HCT116 (cell line): ENCODE results near the gene TBX20. TPM values are rescaled to one million over a fixed set of nuclear protein-coding genes. Genes with fewer than 3 reads are reported as not detected.

ENCODE experiments used
- ATAC-seq: fragments of 200-7000 bp; cut with Tn5 transposase; 2 replicates; pipeline ENCODE4 v1.9.1; 2020; ENCODE audit warnings: mild to moderate bottlenecking, moderate library complexity
- BruUV-seq: library from RNA; stranded (reverse); fragments of 400-500 nt; replicated peaks from 2 replicates; lab custom pipeline; 2021; lab: Mats Ljungman, UMichigan
- CTCF ChIA-PET: fragments of 300-600 bp; sonication (Branson Sonifier 250); formaldehyde crosslinking; loops from one replicate; lab custom pipeline; 2021; ENCODE audit warnings: antibody characterized with exemption; lab: Charles Lee
- POLR2A ChIA-PET: fragments of 300-600, 350-600 bp; sonication (Branson Sonifier 250); formaldehyde crosslinking; loops from one replicate; lab custom pipeline; 2021; ENCODE audit warnings: antibody characterized with exemption; lab: Charles Lee
- RAD21 ChIA-PET, 2 experiments: fragments of 300-600 bp; sonication (Branson Sonifier 250); formaldehyde crosslinking; loops; one replicate each; lab custom pipeline; 2023; ENCODE audit warnings: low total read pairs in 2 of 2; ENCODE audit not compliant: uncharacterized antibody in 2 of 2, unreplicated experiment in 2 of 2, low non-redundant PET in 1 of 2; lab: Charles Lee
- DNase-seq: peaks from one replicate; pipeline ENCODE4 v3.0.0-alpha.2; 2010; ENCODE audit warnings: low read depth, low spot score
- H2AFZ ChIP-seq: fragments of 200-600 bp; shearing (Covaris generic), sonication (generic); 2 replicates; pipeline ENCODE4 v1.6.1; 2017; ENCODE audit warnings: low read depth, mixed run types, mixed read lengths, antibody characterized with exemption, low read length; ENCODE audit not compliant: poor library complexity, severe bottlenecking
- H3K27ac ChIP-seq: 2 replicates; pipeline ENCODE4 v1.5.1; 2012; ENCODE audit warnings: low read depth, low read length
- H3K27me3 ChIP-seq: fragments of 200-600 bp; sonication (generic); 2 replicates; pipeline ENCODE4 v1.6.1; 2016; ENCODE audit warnings: mixed run types, low read length, mixed read lengths; ENCODE audit not compliant: insufficient read depth
- H3K36me3 ChIP-seq, 2 experiments: fragments of 200-500 bp in 1 of 2; fragments of 200-600 bp in 1 of 2; sonication (Bioruptor generic) in 1 of 2; sonication (generic) in 1 of 2; 2 replicates each; pipeline versions ENCODE4 v1.5.1 to v1.6.1; 2014 to 2016; ENCODE audit warnings: low read length in 2 of 2, inconsistent platforms in 1 of 2, mixed read lengths in 1 of 2, mixed run types in 1 of 2; ENCODE audit not compliant: insufficient read depth in 2 of 2, control insufficient read depth in 1 of 2
- H3K4me1 ChIP-seq, 2 experiments: fragments of 200-600 bp in 1 of 2; sonication (generic) in 1 of 2; 2 replicates each; pipeline versions ENCODE4 v1.5.1 to v1.6.1; 2012 to 2017; ENCODE audit warnings: low read length in 2 of 2, inconsistent platforms in 1 of 2, mild to moderate bottlenecking in 1 of 2, mixed read lengths in 1 of 2, mixed run types in 1 of 2, moderate library complexity in 1 of 2; ENCODE audit not compliant: insufficient read depth in 2 of 2, control insufficient read depth in 1 of 2
- H3K4me2 ChIP-seq: fragments of 200-600 bp; sonication (generic); 2 replicates; pipeline ENCODE4 v1.6.1; 2017; ENCODE audit warnings: mixed run types, low read length, mixed read lengths
- H3K4me3 ChIP-seq, 2 experiments: fragments of 200-600 bp in 1 of 2; sonication (generic) in 1 of 2; replicated peaks in 1 of 2; 2 replicates each; pipeline ENCODE4 v1.5.1; 2011 to 2016; ENCODE audit warnings: low read length in 2 of 2, control low read depth in 1 of 2, low read depth in 1 of 2, mild to moderate bottlenecking in 1 of 2, mixed read lengths in 1 of 2, mixed run types in 1 of 2
- H3K79me2 ChIP-seq: fragments of 200-600 bp; sonication (generic); 2 replicates; pipeline ENCODE4 v1.6.1; 2017; ENCODE audit warnings: mild to moderate bottlenecking, mixed run types, low read length, moderate library complexity, mixed read lengths; ENCODE audit not compliant: insufficient read depth
- H3K9ac ChIP-seq: fragments of 200-600 bp; sonication (generic); 2 replicates; pipeline ENCODE4 v1.6.1; 2016; ENCODE audit warnings: low read length, mixed read lengths
- H3K9me2 ChIP-seq: fragments of 200-600 bp; sonication (generic), shearing (Covaris generic); 2 replicates; pipeline ENCODE4 v1.6.1; 2017; ENCODE audit warnings: mixed run types, mild to moderate bottlenecking, moderate library complexity; ENCODE audit not compliant: insufficient read depth
- H3K9me3 ChIP-seq, 2 experiments: fragments of 200-500 bp in 1 of 2; fragments of 200-600 bp in 1 of 2; sonication (Bioruptor generic) in 1 of 2; sonication (generic) in 1 of 2; 2 replicates each; pipeline ENCODE4 v1.6.1; 2014 to 2017; ENCODE audit warnings: low read length in 2 of 2, mixed read lengths in 2 of 2, inconsistent platforms in 1 of 2, low read depth in 1 of 2, mild to moderate bottlenecking in 1 of 2, mixed run types in 1 of 2, moderate library complexity in 1 of 2; ENCODE audit not compliant: control insufficient read depth in 1 of 2, insufficient read depth in 1 of 2
- H4K20me1 ChIP-seq: fragments of 200-600 bp; sonication (generic), shearing (Covaris generic); 2 replicates; pipeline ENCODE4 v1.6.1; 2017; ENCODE audit warnings: mixed run types, mild to moderate bottlenecking, moderate library complexity; ENCODE audit not compliant: insufficient read depth
- CTCF ChIP-seq, 3 experiments: fragments of 200-600 bp in 1 of 3; sonication (generic) in 1 of 3; IDR thresholded peaks in 2 of 3; conservative IDR thresholded peaks in 1 of 3; 2 replicates each; pipeline ENCODE4 v1.5.1; 2012 to 2017; ENCODE audit warnings: low read depth in 2 of 3, low read length in 2 of 3, antibody characterized with exemption in 1 of 3, borderline replicate concordance in 1 of 3, control low read depth in 1 of 3, mild to moderate bottlenecking in 1 of 3, mixed read lengths in 1 of 3, mixed run types in 1 of 3, moderate library complexity in 1 of 3; ENCODE audit not compliant: insufficient read depth in 1 of 3
- EGR1 ChIP-seq: IDR thresholded peaks from 2 replicates; pipeline ENCODE4 v1.6.1; 2012; ENCODE audit warnings: low read depth
- ELF1 ChIP-seq: IDR thresholded peaks from 2 replicates; pipeline ENCODE4 v1.6.1; 2012; ENCODE audit warnings: low read depth, borderline replicate concordance
- EZH2phosphoT487 ChIP-seq: fragments of 200-600 bp; IDR thresholded peaks from 2 replicates; pipeline ENCODE4 v1.6.1; 2018; ENCODE audit warnings: antibody characterized with exemption, borderline replicate concordance
- POLR2AphosphoS5 ChIP-seq: IDR thresholded peaks from 2 replicates; pipeline ENCODE4 v1.6.1; 2011; ENCODE audit warnings: mild to moderate bottlenecking, low read depth, low read length, moderate library complexity
- RAD21 ChIP-seq: IDR thresholded peaks from 2 replicates; pipeline ENCODE4 v1.6.1; 2012; ENCODE audit warnings: low read depth, mild to moderate bottlenecking
- SP1 ChIP-seq: IDR thresholded peaks from 2 replicates; pipeline ENCODE4 v1.6.1; 2012; ENCODE audit warnings: low read depth
- TCF7L2 ChIP-seq: IDR thresholded peaks from 2 replicates; pipeline ENCODE4 v1.7.0; 2011; ENCODE audit warnings: borderline replicate concordance, inconsistent platforms; ENCODE audit not compliant: insufficient read depth, insufficient read length; ENCODE audit errors: extremely low read depth
- ZFX ChIP-seq: fragments of 450-650 bp; IDR thresholded peaks from 2 replicates; pipeline ENCODE4 v1.6.1; 2017
- ZNF274 ChIP-seq: fragments of 200-500 bp; sonication (Bioruptor generic); IDR thresholded peaks from 2 replicates; pipeline ENCODE4 v1.6.1; 2014; ENCODE audit warnings: mild to moderate bottlenecking, low read depth, low read length, inconsistent platforms
- intact Hi-C: fragments of 100-400 bp; cut with micrococcal nuclease; formaldehyde crosslinking; loops from 2 replicates; pipeline ENCODE4 v1.10.0; 2022
- total RNA-seq: library from RNA; stranded (reverse); gene quantifications from one replicate; pipeline ENCODE4 v1.2.1, GENCODE V29; 2021; ENCODE audit not compliant: unreplicated experiment
- TF ChIP-seq, protein P1 (sequence below): IDR thresholded peaks from 2 replicates; pipeline ENCODE4 v1.6.1; 2012

The TBX20 gene
- total RNA-seq, 1 experiment from 2014 or later = not detected

DNA sequence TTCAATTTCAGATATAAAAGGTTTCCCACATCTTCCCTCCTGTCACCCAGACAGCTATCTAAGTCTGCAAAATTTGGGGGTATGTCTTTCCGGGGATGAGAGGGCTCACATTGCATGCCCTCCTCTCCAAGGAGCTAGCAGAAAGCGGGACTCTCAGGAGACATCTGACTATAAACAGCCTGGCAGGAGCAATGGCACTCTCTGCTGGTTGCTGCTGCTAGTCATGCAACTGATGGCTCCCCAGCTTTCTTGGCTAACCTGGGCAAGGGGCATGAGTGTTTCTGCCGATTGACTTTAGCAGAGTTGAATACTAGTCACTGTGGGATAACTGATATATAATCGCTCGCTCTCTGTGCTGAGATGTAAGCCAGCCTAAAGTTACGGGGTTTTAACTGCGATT lies 12.0 kb downstream of the TBX20 start:
- Histone ChIP-seq H3K9me2 (no peaks in the 10 kb centered on the region), H3K4me2 (no peak overlapping the region), H3K27me3 (peaks cover 32% of the 10 kb centered on the region), H3K79me2 (no peaks in the 10 kb centered on the region), H3K9me3 (no peaks in the 10 kb centered on the region), H3K27ac (no peak overlapping the region), H3K36me3 (no peaks in the 10 kb centered on the region), H2AFZ (peak overlapping the region; percentile 61), H3K4me3 (no peak overlapping the region), H3K9ac (no peak overlapping the region), H3K4me1 (no peaks in the 10 kb centered on the region), H4K20me1 (no peaks in the 10 kb centered on the region)
- DNase-seq (no peak), ATAC-seq (peak; percentile 65)
- ChIA-PET POLR2A (interaction anchor here (0.6 kb wide), 1 partner anchor 215 kb away, joined by 3 read pairs; no protein-coding TSS in a partner anchor), RAD21 (no interaction called here), CTCF (no interaction called here)
- BruUV-seq = no TSS peak
- intact Hi-C loops = no loop called here
- no peak for TF ChIP-seq EGR1
- no peak for TF ChIP-seq ELF1
- TF ChIP-seq, protein P1, sequence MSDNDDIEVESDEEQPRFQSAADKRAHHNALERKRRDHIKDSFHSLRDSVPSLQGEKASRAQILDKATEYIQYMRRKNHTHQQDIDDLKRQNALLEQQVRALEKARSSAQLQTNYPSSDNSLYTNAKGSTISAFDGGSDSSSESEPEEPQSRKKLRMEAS = no peak
- TF ChIP-seq RAD21 = peak; percentile 43
- no peak for TF ChIP-seq POLR2AphosphoS5
- TF ChIP-seq ZNF274 = no peak
- no peak for TF ChIP-seq TCF7L2
- TF ChIP-seq EZH2phosphoT487 = no peak
- TF ChIP-seq ZFX = no peak
- peak in 2 of 3 experiments; percentile 24 to 33; a peak in 3 of 6 replicates for TF ChIP-seq CTCF (IDR thresholded peaks at IDR 0.05 in 2 of 3, conservative IDR thresholded peaks at IDR 0.05 in 1 of 3; ENCODE audit: borderline replicate concordance in 1 of 3, insufficient read depth in 1 of 3, low read depth in 2 of 3, low read length in 2 of 3)
- TF ChIP-seq SP1 = no peak
